ENCODE data around the gene MTAP. TPM values are rescaled to one million over a fixed set of nuclear protein-coding genes. Genes with fewer than 3 reads are reported as not detected.

Gene MTAP
- total RNA-seq, 4 donors from 2014 or later, result 3.6 to 65.8 (median 39.4) TPM

DNA sequence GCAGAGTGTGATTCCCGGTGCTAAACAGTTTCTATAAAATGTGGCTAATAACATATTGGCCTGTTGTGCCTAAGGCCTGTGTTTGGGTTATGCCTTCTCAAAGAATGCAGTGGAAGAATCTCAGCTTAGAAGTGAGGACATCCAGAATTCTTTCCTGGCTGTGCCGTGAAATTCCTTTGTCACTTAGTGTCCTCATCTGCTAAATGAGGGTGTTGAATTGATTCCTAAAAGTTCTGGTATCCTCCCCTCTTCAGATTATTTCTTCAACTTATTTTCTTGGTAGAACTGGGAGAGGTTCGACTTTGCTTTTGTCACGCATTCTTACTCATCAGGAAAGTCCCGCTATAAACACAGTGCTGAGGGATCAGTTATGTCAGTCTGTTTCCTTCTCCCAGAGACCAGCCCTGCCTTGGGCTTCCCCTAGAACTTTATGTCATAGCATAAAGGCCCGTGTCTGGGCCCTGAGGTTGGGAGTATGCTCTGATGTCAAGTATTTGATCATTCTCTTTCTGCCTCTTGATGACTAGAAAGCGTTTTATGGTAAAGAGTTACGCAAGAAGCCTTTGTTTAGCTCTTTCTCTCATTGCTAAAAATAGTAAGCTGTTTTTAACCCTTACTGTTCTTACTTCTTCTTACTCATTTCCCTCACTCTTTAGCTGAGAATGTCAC is 29.5 kb downstream of the MTAP start:
- Histone ChIP-seq H3K36me3 (no peaks in the 10 kb centered on the region), H3K27ac (no peak overlapping the region), H3K4me3 (no peak overlapping the region), H3K9me3 (no peaks in the 10 kb centered on the region), H3K4me1 (no peaks in the 10 kb centered on the region), H3K27me3 (no peaks in the 10 kb centered on the region)
- no peak for DNase-seq
- TF ChIP-seq, protein P1, sequence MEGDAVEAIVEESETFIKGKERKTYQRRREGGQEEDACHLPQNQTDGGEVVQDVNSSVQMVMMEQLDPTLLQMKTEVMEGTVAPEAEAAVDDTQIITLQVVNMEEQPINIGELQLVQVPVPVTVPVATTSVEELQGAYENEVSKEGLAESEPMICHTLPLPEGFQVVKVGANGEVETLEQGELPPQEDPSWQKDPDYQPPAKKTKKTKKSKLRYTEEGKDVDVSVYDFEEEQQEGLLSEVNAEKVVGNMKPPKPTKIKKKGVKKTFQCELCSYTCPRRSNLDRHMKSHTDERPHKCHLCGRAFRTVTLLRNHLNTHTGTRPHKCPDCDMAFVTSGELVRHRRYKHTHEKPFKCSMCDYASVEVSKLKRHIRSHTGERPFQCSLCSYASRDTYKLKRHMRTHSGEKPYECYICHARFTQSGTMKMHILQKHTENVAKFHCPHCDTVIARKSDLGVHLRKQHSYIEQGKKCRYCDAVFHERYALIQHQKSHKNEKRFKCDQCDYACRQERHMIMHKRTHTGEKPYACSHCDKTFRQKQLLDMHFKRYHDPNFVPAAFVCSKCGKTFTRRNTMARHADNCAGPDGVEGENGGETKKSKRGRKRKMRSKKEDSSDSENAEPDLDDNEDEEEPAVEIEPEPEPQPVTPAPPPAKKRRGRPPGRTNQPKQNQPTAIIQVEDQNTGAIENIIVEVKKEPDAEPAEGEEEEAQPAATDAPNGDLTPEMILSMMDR (IDR thresholded peaks at IDR 0.05), result no peak
- no peak for TF ChIP-seq POLR2A (IDR thresholded peaks at IDR 0.05)
- intact Hi-C loops (cut with DNase I; ENCODE audit: low total_unique reads), result no loop called here

GRCh38 chr9:21833090-21833801 is 30.8 kb downstream of the MTAP start:
- Histone ChIP-seq H3K9me3 (no peaks in the 10 kb centered on the region), H3K4me3 (no peak overlapping the region), H3K27me3 (no peaks in the 10 kb centered on the region), H3K36me3 (no peaks in the 10 kb centered on the region), H3K27ac (no peak overlapping the region), H3K4me1 (no peaks in the 10 kb centered on the region)
- TF ChIP-seq, protein P1 (IDR thresholded peaks at IDR 0.05), result no peak
- no peak for TF ChIP-seq POLR2A (IDR thresholded peaks at IDR 0.05)
- intact Hi-C loops (cut with DNase I; ENCODE audit: low total_unique reads), result no loop called here
- no peak for DNase-seq

GRCh38 chr9:21835121-21835520 is 32.7 kb downstream of the MTAP start:
- H3K4me3 ChIP-seq, result no peak overlapping the region
- no peak for DNase-seq
- H3K36me3 ChIP-seq, result no peaks in the 10 kb centered on the region
- H3K27ac ChIP-seq, result no peak overlapping the region
- H3K4me1 ChIP-seq, result no peaks in the 10 kb centered on the region
- H3K27me3 ChIP-seq, result no peaks in the 10 kb centered on the region
- TF ChIP-seq, protein P1 (IDR thresholded peaks at IDR 0.05), result no peak
- intact Hi-C loops (cut with DNase I; ENCODE audit: low total_unique reads), result no loop called here
- H3K9me3 ChIP-seq, result no peaks in the 10 kb centered on the region

DNA sequence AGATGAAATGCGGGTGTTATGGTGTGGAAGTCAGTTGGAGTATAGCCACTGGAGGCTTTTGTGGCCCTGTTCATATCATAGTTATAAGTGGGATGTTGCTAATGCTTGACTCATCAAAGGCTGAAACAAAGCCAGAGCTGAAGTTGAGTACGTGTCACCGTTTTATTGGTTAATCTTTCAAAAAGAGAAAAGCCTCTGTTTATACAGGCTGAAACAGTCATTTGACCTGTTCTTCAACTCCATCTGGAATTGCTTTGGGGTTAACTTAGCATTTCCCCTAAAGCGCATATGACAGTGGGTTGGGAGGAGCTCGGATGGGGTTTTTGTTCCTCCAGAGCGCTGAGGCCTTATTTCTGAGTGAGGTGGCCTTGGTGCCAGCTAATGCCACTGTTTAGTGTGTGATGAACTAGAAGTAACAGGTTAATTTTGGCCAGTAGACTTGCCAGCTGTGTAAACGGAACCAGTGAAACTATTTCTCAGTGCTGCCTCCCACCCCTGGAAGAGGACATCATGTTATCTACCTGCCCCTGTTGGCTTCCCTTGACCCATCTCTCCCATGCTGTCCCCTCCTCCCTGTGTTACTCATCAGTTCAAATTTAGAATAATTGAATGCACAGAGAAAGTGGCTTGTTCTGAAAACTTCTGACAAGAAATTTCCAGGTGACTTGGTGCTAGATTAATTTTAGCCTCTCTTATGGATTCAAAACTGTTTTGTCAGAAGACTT is 34.2 kb downstream of the MTAP start:
- no peak for DNase-seq
- H3K27ac ChIP-seq, result no peak overlapping the region
- H3K36me3 ChIP-seq, result no peaks in the 10 kb centered on the region
- H3K4me1 ChIP-seq, result no peaks in the 10 kb centered on the region
- H3K4me3 ChIP-seq, result no peak overlapping the region
- no peaks in the 10 kb centered on the region for H3K27me3 ChIP-seq
- TF ChIP-seq POLR2A (IDR thresholded peaks at IDR 0.05), result no peak
- TF ChIP-seq, protein P1 (IDR thresholded peaks at IDR 0.05), result no peak
- intact Hi-C loops (cut with DNase I; ENCODE audit: low total_unique reads), result no loop called here
- H3K9me3 ChIP-seq, result no peaks in the 10 kb centered on the region

- H3K27me3 ChIP-seq, result no peaks in the 10 kb centered on the region
- TF ChIP-seq POLR2A (IDR thresholded peaks at IDR 0.05), result no peak
- TF ChIP-seq, protein P1 (IDR thresholded peaks at IDR 0.05), result no peak
- H3K9me3 ChIP-seq, result no peaks in the 10 kb centered on the region
- no peaks in the 10 kb centered on the region for H3K4me1 ChIP-seq
- no peak overlapping the region for H3K4me3 ChIP-seq
- DNase-seq, result no peak
- H3K36me3 ChIP-seq, result no peaks in the 10 kb centered on the region
- no peak overlapping the region for H3K27ac ChIP-seq
- intact Hi-C loops (cut with DNase I; ENCODE audit: low total_unique reads), result no loop called here
Measured at GRCh38 chr9:21837501-21837900, 35.1 kb downstream of the MTAP start.
